Left cardiac atrium (tissue), 4 donors: Measurements from ENCODE around the gene KCNMB1. TPM values are rescaled to one million over a fixed set of nuclear protein-coding genes. Genes with fewer than 3 reads are reported as not detected.
"Not testable (repeated sequence)": the region's sequence is repeated elsewhere in the genome, so short reads cannot be mapped to it uniquely, and the experiment has no call there.

ENCODE experiments used
- ATAC-seq, 2 donors: fragments of 200-7000 bp; cut with Tn5 transposase; one replicate each; pipeline ENCODE4 v1.9.1; 2020; ENCODE audit warnings: mild to moderate bottlenecking in 2 of 2, moderate library complexity in 2 of 2
- DNase-seq: peaks from one replicate; pipeline ENCODE4 v3.0.0-alpha.2; 2020
- intact Hi-C, 2 donors: fragments of 100-400 bp; cut with DNase I; formaldehyde crosslinking; loops; one replicate each; pipeline versions ENCODE4 v1.14.1 to v1.15.1; 2022 to 2023
- total RNA-seq, 2 donors: library from RNA; stranded (reverse); fragmentation: NEBNext Ultra II Directional; extraction: Animal tissue kit (Norgen Biotek cat#: 25700); gene quantifications; one replicate each; pipeline ENCODE4 v1.2.1, GENCODE V29; 2021
- donor health status: DM: no; HTN: yes; CAD: no.
- donor health status: DM: no; HTN: yes; CAD: no; lungs with severe emphysema.
- donor health status: DM: yes; HTN: yes; CAD: no.
- donor health status: Dilated cardiomyopathy.

The KCNMB1 gene
- total RNA-seq, 2 donors from 2014 or later, result 2.2 to 6.0 TPM

GRCh38 chr5:170386743-170387395, 2.3 kb downstream of the KCNMB1 start:
- ATAC-seq (no peak), DNase-seq (no peak)
- intact Hi-C loops, result no loop called here

GRCh38 chr5:170383227-170383626, 5.9 kb downstream of the KCNMB1 start:
- ATAC-seq (no peak), DNase-seq (no peak)
- intact Hi-C loops, result no loop called here

- ATAC-seq (no peak), DNase-seq (no peak)
- intact Hi-C loops, result no loop called here
Measured at GRCh38 chr5:170382790-170383189, 6.4 kb downstream of the KCNMB1 start.

GRCh38 chr5:170380361-170380951, 8.7 kb downstream of the KCNMB1 start:
- intact Hi-C loops, result no loop called here
- peak in 1 of 2 donors; percentile 58 for ATAC-seq

GRCh38 chr5:170378740-170379139, 10.4 kb downstream of the KCNMB1 start:
- DNase-seq (no peak), ATAC-seq (peak in 1 of 2 donors; percentile 9)
- intact Hi-C loops, result no loop called here

More at GRCh38 chr5:170380361-170380951, 8.7 kb downstream of the KCNMB1 start:
- no peak for DNase-seq

- ATAC-seq (no peak), DNase-seq (no peak)
- intact Hi-C loops, result no loop called here
Measured at GRCh38 chr5:170377027-170377426, 12.1 kb downstream of the KCNMB1 start.

GRCh38 chr5:170376526-170376925, 12.6 kb downstream of the KCNMB1 start:
- DNase-seq, intact Hi-C loops, ATAC-seq: not testable (repeated sequence)

GRCh38 chr5:170375283-170375682, 13.9 kb downstream of the KCNMB1 start:
- ATAC-seq (no peak), DNase-seq (no peak)
- intact Hi-C loops, result no loop called here

GRCh38 chr5:170372971-170373370, 16.2 kb downstream of the KCNMB1 start:
- DNase-seq (no peak), ATAC-seq (no peak)
- intact Hi-C loops, result no loop called here

GRCh38 chr5:170368586-170368985, 20.6 kb downstream of the KCNMB1 start:
- intact Hi-C loops, result no loop called here
- DNase-seq (no peak), ATAC-seq (no peak)

GRCh38 chr5:170366276-170366675, 22.9 kb downstream of the KCNMB1 start:
- ATAC-seq, result no peak
- intact Hi-C loops, result no loop called here
- DNase-seq, result no peak

GRCh38 chr5:170365831-170366230, 23.3 kb downstream of the KCNMB1 start:
- intact Hi-C loops, result no loop called here
- no peak for ATAC-seq
- DNase-seq, result no peak

- ATAC-seq, result no peak
- DNase-seq, result no peak
- intact Hi-C loops, result no loop called here
Measured at GRCh38 chr5:170365011-170365410, 24.2 kb downstream of the KCNMB1 start.

- intact Hi-C loops, result no loop called here
- ATAC-seq, result peak in 1 of 2 donors; percentile 53
- DNase-seq, result no peak
Measured at GRCh38 chr5:170363671-170364070, 25.5 kb downstream of the KCNMB1 start.

GRCh38 chr5:170362656-170363055, 26.5 kb downstream of the KCNMB1 start:
- intact Hi-C loops, result no loop called here
- no peak for ATAC-seq

GRCh38 chr5:170362102-170362501, 27.1 kb downstream of the KCNMB1 start:
- DNase-seq (no peak), ATAC-seq (peak; percentile 49 to 64)
- intact Hi-C loops, result no loop called here

More at GRCh38 chr5:170362656-170363055, 26.5 kb downstream of the KCNMB1 start:
- no peak for DNase-seq

- intact Hi-C loops, result no loop called here
- ATAC-seq, result no peak
Measured at GRCh38 chr5:170361616-170362015, 27.6 kb downstream of the KCNMB1 start.

GRCh38 chr5:170361116-170361515, 28.1 kb downstream of the KCNMB1 start:
- DNase-seq (no peak), ATAC-seq (peak in 1 of 2 donors; percentile 3)
- intact Hi-C loops, result no loop called here

More at GRCh38 chr5:170361616-170362015, 27.6 kb downstream of the KCNMB1 start:
- no peak for DNase-seq

- ATAC-seq (peak in 1 of 2 donors; percentile 31), DNase-seq (no peak)
- intact Hi-C loops, result no loop called here
Measured at GRCh38 chr5:170360709-170361108, 28.5 kb downstream of the KCNMB1 start.

GRCh38 chr5:170357955-170358444, 31.2 kb downstream of the KCNMB1 start:
- ATAC-seq, result peak in 1 of 2 donors; percentile 60
- intact Hi-C loops, result no loop called here
- peak; percentile 63 for DNase-seq
